Stomach (tissue), 4 donors: ENCODE data around the gene GPR17.

Source experiments
- CTCF ChIP-seq, 7 experiments: fragments of 450-650 bp in 4 of 7; fragments of 200-600 bp in 3 of 7; sonication (generic) in 3 of 7; IDR thresholded peaks; one replicate each; pipeline ENCODE4 v1.5.1; 2016 to 2019; ENCODE audit warnings: antibody characterized with exemption in 7 of 7, control low read depth in 2 of 7, mild to moderate bottlenecking in 1 of 7
- EP300 ChIP-seq: sonication (generic); formaldehyde crosslinking; IDR thresholded peaks from one replicate; pipeline ENCODE4 v1.6.1; 2017; ENCODE audit warnings: antibody characterized with exemption
- POLR2A ChIP-seq, 4 donors: fragments of 450-650 bp; IDR thresholded peaks; one replicate each; pipeline ENCODE4 v1.6.1; 2016; ENCODE audit warnings: antibody characterized with exemption in 4 of 4, control low read depth in 2 of 4, mild to moderate bottlenecking in 1 of 4, moderate library complexity in 1 of 4
- POLR2AphosphoS5 ChIP-seq, 3 donors: sonication (generic); formaldehyde crosslinking; IDR thresholded peaks; one replicate each; pipeline ENCODE4 v1.6.1; 2016; ENCODE audit warnings: antibody characterized with exemption in 3 of 3

GRCh38 chr2:127676906-127677305 lies 31.0 kb downstream of the GPR17 start:
- TF ChIP-seq CTCF (IDR thresholded peaks at IDR 0.05), result no peak
- no peak for TF ChIP-seq POLR2AphosphoS5 (IDR thresholded peaks at IDR 0.05)
- no peak for TF ChIP-seq POLR2A (IDR thresholded peaks at IDR 0.05)
- no peak for TF ChIP-seq EP300
